ENCODE results near the gene TP53TG5. TPM values are rescaled to one million over a fixed set of nuclear protein-coding genes. Genes with fewer than 3 reads are reported as not detected.

The TP53TG5 gene
- total RNA-seq, 2 donors from 2014 or later, result 2.0 to 2.4 TPM

GRCh38 chr20:45392733-45393132 is 14.6 kb upstream of the TP53TG5 start:
- Histone ChIP-seq H3K27me3 (ENCODE audit: control insufficient read depth, insufficient read depth, low read length, poor library complexity, severe bottlenecking) (no peaks in the 10 kb centered on the region), H3K4me3 (ENCODE audit: low read length) (no peak overlapping the region), H3K9me3 (ENCODE audit: control insufficient read depth, low read length) (peaks cover 7% of the 10 kb centered on the region), H3K4me1 (ENCODE audit: control insufficient read depth, insufficient read depth, low read length) (no peaks in the 10 kb centered on the region), H3K9ac (ENCODE audit: extremely low read depth, low read length, poor library complexity, severe bottlenecking) (no peak overlapping the region), H3K27ac (ENCODE audit: low read depth, low read length) (no peak overlapping the region), H3K36me3 (ENCODE audit: control insufficient read depth, insufficient read depth, low read length) (no peaks in the 10 kb centered on the region)
- peak; percentile 32 for TF ChIP-seq CTCF (conservative IDR thresholded peaks at IDR 0.05)
- H3K9me3 Mint-ChIP-seq, result no peaks in the 10 kb centered on the region
- peaks cover 18% of the 10 kb centered on the region for H3K27me3 Mint-ChIP-seq (ENCODE audit: insufficient read depth)
- H3K4me3 Mint-ChIP-seq, result no peak overlapping the region
- no peaks in the 10 kb centered on the region for H3K4me1 Mint-ChIP-seq
- no peaks in the 10 kb centered on the region for H3K36me3 Mint-ChIP-seq (ENCODE audit: low read depth)
- H3K27ac Mint-ChIP-seq, result no peak overlapping the region
- DNase-seq, result no peak
- WGBS, 2 experiments (ENCODE audit: insufficient coverage in 1 of 2, insufficient read length in 1 of 2), result 91 to 100% methylated on average over 1 to 3 of the region's 3 CpGs

GRCh38 chr20:45391559-45391958 is 13.4 kb upstream of the TP53TG5 start:
- WGBS, 2 experiments (ENCODE audit: insufficient coverage in 1 of 2, insufficient read length in 1 of 2), result 74 to 100% methylated on average over 1 to 2 of the region's 2 CpGs
- no peaks in the 10 kb centered on the region for H3K4me1 Mint-ChIP-seq

GRCh38 chr20:45390931-45391330 is 12.8 kb upstream of the TP53TG5 start:
- H3K9ac ChIP-seq (ENCODE audit: extremely low read depth, low read length, poor library complexity, severe bottlenecking), result no peak overlapping the region
- 100% methylated on average over 1 to 2 of the region's 2 CpGs for WGBS, 2 experiments (ENCODE audit: insufficient coverage in 1 of 2, insufficient read length in 1 of 2)
- Mint-ChIP-seq H3K9me3 (no peaks in the 10 kb centered on the region), H3K27ac (no peak overlapping the region), H3K27me3 (ENCODE audit: insufficient read depth) (peaks cover 27% of the 10 kb centered on the region), H3K4me3 (no peak overlapping the region), H3K36me3 (ENCODE audit: low read depth) (no peaks in the 10 kb centered on the region), H3K4me1 (no peaks in the 10 kb centered on the region)
- H3K36me3 ChIP-seq (ENCODE audit: control insufficient read depth, insufficient read depth, low read length), result peaks cover 6% of the 10 kb centered on the region
- H3K27me3 ChIP-seq (ENCODE audit: control insufficient read depth, insufficient read depth, low read length, poor library complexity, severe bottlenecking), result no peaks in the 10 kb centered on the region
- H3K27ac ChIP-seq (ENCODE audit: low read depth, low read length), result no peak overlapping the region
- no peaks in the 10 kb centered on the region for H3K9me3 ChIP-seq (ENCODE audit: control insufficient read depth, low read length)
- H3K4me1 ChIP-seq (ENCODE audit: control insufficient read depth, insufficient read depth, low read length), result no peaks in the 10 kb centered on the region
- no peak overlapping the region for H3K4me3 ChIP-seq (ENCODE audit: low read length)
- TF ChIP-seq CTCF (conservative IDR thresholded peaks at IDR 0.05), result no peak
- no peak for DNase-seq

More at GRCh38 chr20:45391559-45391958, 13.4 kb upstream of the TP53TG5 start:
- Mint-ChIP-seq H3K4me3 (no peak overlapping the region), H3K27ac (no peak overlapping the region), H3K36me3 (ENCODE audit: low read depth) (no peaks in the 10 kb centered on the region), H3K27me3 (ENCODE audit: insufficient read depth) (peaks cover 22% of the 10 kb centered on the region), H3K9me3 (no peaks in the 10 kb centered on the region)
- H3K27me3 ChIP-seq (ENCODE audit: control insufficient read depth, insufficient read depth, low read length, poor library complexity, severe bottlenecking), result no peaks in the 10 kb centered on the region
- peaks cover 6% of the 10 kb centered on the region for H3K36me3 ChIP-seq (ENCODE audit: control insufficient read depth, insufficient read depth, low read length)
- no peak overlapping the region for H3K27ac ChIP-seq (ENCODE audit: low read depth, low read length)
- no peak overlapping the region for H3K4me3 ChIP-seq (ENCODE audit: low read length)
- no peak for TF ChIP-seq CTCF (conservative IDR thresholded peaks at IDR 0.05)
- no peaks in the 10 kb centered on the region for H3K4me1 ChIP-seq (ENCODE audit: control insufficient read depth, insufficient read depth, low read length)
- no peak for DNase-seq
- no peaks in the 10 kb centered on the region for H3K9me3 ChIP-seq (ENCODE audit: control insufficient read depth, low read length)
- H3K9ac ChIP-seq (ENCODE audit: extremely low read depth, low read length, poor library complexity, severe bottlenecking), result no peak overlapping the region
